Panc1 (cell line): ENCODE data around the gene DEFB129. TPM values are rescaled to one million over a fixed set of nuclear protein-coding genes. Genes with fewer than 3 reads are reported as not detected.

Experiments
- ATAC-seq: fragments of 200-7000 bp; cut with Tn5 transposase; 2 replicates; pipeline ENCODE4 v1.9.1; 2020; ENCODE audit warnings: mild to moderate bottlenecking, moderate library complexity
- BruUV-seq: library from RNA; stranded (reverse); fragments of 400-500 nt; replicated peaks from 2 replicates; lab custom pipeline; 2021; lab: Mats Ljungman, UMichigan
- CTCF ChIA-PET: fragments of 300-600 bp; sonication (Branson Sonifier 250); formaldehyde crosslinking; loops from one replicate; lab custom pipeline; 2022; ENCODE audit warnings: antibody characterized with exemption; lab: Charles Lee
- POLR2A ChIA-PET: fragments of 300-600 bp; sonication (Branson Sonifier 250); formaldehyde crosslinking; loops from one replicate; lab custom pipeline; 2022; ENCODE audit warnings: antibody characterized with exemption; lab: Charles Lee
- DNase-seq: peaks from one replicate; pipeline ENCODE4 v3.0.0-alpha.2; 2010; ENCODE audit warnings: low read depth, low spot score
- H3K27ac ChIP-seq: 2 replicates; pipeline ENCODE4 v1.5.1; 2011; ENCODE audit warnings: mild to moderate bottlenecking, low read length, inconsistent platforms
- H3K27me3 ChIP-seq: fragments of 200-500 bp; sonication (Bioruptor generic); 2 replicates; pipeline ENCODE4 v1.6.0; 2014; ENCODE audit warnings: low read length, inconsistent platforms; ENCODE audit not compliant: control insufficient read depth, insufficient read depth
- H3K36me3 ChIP-seq: fragments of 200-500 bp; sonication (Bioruptor generic); 2 replicates; pipeline ENCODE4 v1.5.1; 2014; ENCODE audit warnings: inconsistent platforms, mild to moderate bottlenecking, low read length, moderate library complexity; ENCODE audit not compliant: control insufficient read depth, insufficient read depth
- H3K4me1 ChIP-seq: 2 replicates; pipeline ENCODE4 v1.5.1; 2011; ENCODE audit warnings: inconsistent platforms, mild to moderate bottlenecking, low read length, moderate library complexity; ENCODE audit not compliant: control insufficient read depth, insufficient read depth
- H3K4me3 ChIP-seq, 2 experiments: 2 replicates each; pipeline ENCODE4 v1.5.1; 2011 to 2012; ENCODE audit warnings: low read depth in 2 of 2, low read length in 2 of 2, mild to moderate bottlenecking in 2 of 2, inconsistent platforms in 1 of 2, moderate library complexity in 1 of 2
- H3K9me3 ChIP-seq: fragments of 200-500 bp; sonication (Bioruptor generic); 2 replicates; pipeline ENCODE4 v1.5.1; 2014; ENCODE audit warnings: low read depth, mild to moderate bottlenecking, inconsistent platforms, low read length, moderate library complexity; ENCODE audit not compliant: control insufficient read depth, insufficient read depth
- CTCF ChIP-seq: fragments of 450-650 bp; IDR thresholded peaks from 2 replicates; pipeline ENCODE4 v1.5.1; 2017; ENCODE audit warnings: mild to moderate bottlenecking
- POLR2AphosphoS5 ChIP-seq: IDR thresholded peaks from 2 replicates; pipeline ENCODE4 v1.6.1; 2012; ENCODE audit warnings: mild to moderate bottlenecking, low read depth, low read length, moderate library complexity
- REST ChIP-seq, 2 experiments: IDR thresholded peaks; 2 replicates each; pipeline ENCODE4 v1.6.1; 2011 to 2012; ENCODE audit warnings: low read depth in 2 of 2, control low read depth in 1 of 2, low read length in 1 of 2, mild to moderate bottlenecking in 1 of 2, moderate library complexity in 1 of 2; ENCODE audit not compliant: insufficient read depth in 1 of 2
- SIN3A ChIP-seq: IDR thresholded peaks from 2 replicates; pipeline ENCODE4 v1.6.1; 2012; ENCODE audit warnings: low read depth, mild to moderate bottlenecking, low read length, moderate library complexity, borderline replicate concordance; ENCODE audit not compliant: insufficient read depth
- TCF7L2 ChIP-seq: IDR thresholded peaks from 2 replicates; pipeline ENCODE4 v1.6.1; 2011; ENCODE audit warnings: mild to moderate bottlenecking, low read depth, low read length, inconsistent platforms
- in situ Hi-C: cut with HindIII; loops from 2 replicates; pipeline ENCODE4 v1.10.0; 2016; ENCODE audit warnings: low sequenced_read_pairs, low pct_unique_long_range_greater_than_20kb
- intact Hi-C: fragments of 100-400 bp; cut with micrococcal nuclease; formaldehyde crosslinking; loops from one replicate; pipeline ENCODE4 v1.10.0; 2022; ENCODE audit not compliant: unreplicated experiment
- total RNA-seq: library from RNA; stranded (reverse); gene quantifications from one replicate; pipeline ENCODE4 v1.2.1, GENCODE V29; 2021; ENCODE audit not compliant: unreplicated experiment

The DEFB129 gene
- total RNA-seq, 1 experiment from 2014 or later: not detected

GRCh38 chr20:237929-238328 is 10.9 kb downstream of the DEFB129 start:
- Histone ChIP-seq H3K9me3 (no peaks in the 10 kb centered on the region), H3K27ac (no peak overlapping the region), H3K36me3 (no peaks in the 10 kb centered on the region), H3K4me3 (no peak overlapping the region), H3K4me1 (no peaks in the 10 kb centered on the region), H3K27me3 (peaks cover 16% of the 10 kb centered on the region; the same call in 1 of the 2 replicates)
- in situ Hi-C loops (no loop called here), intact Hi-C loops (no loop called here)
- CTCF ChIA-PET: no interaction called here
- TF ChIP-seq CTCF (no peak), POLR2AphosphoS5 (no peak), SIN3A (no peak), REST (IDR thresholded peaks at IDR 0.05; ENCODE audit: insufficient read depth in 1 of 2, low read depth in 2 of 2, low read length in 1 of 2) (no peak), TCF7L2 (no peak)
- no TSS peak for BruUV-seq
- DNase-seq (no peak), ATAC-seq (no peak)
- POLR2A ChIA-PET: no interaction called here

- Histone ChIP-seq H3K4me3 (no peak overlapping the region), H3K27ac (no peak overlapping the region), H3K36me3 (no peaks in the 10 kb centered on the region), H3K9me3 (peaks cover 7% of the 10 kb centered on the region), H3K27me3 (peaks cover 19% of the 10 kb centered on the region; the same call in 1 of the 2 replicates), H3K4me1 (no peaks in the 10 kb centered on the region)
- CTCF ChIA-PET: no interaction called here
- DNase-seq: no peak
- POLR2A ChIA-PET: no interaction called here
- TF ChIP-seq REST (IDR thresholded peaks at IDR 0.05; ENCODE audit: insufficient read depth in 1 of 2, low read depth in 2 of 2, low read length in 1 of 2) (no peak), POLR2AphosphoS5 (no peak), CTCF (no peak), SIN3A (no peak), TCF7L2 (no peak)
- ATAC-seq: no peak
- in situ Hi-C loops: no loop called here
- intact Hi-C loops: no loop called here
- no TSS peak for BruUV-seq
Measured at GRCh38 chr20:242905-243304, 15.8 kb downstream of the DEFB129 start.
